Measurements from ENCODE around the gene SC5D. TPM values are rescaled to one million over a fixed set of nuclear protein-coding genes. Genes with fewer than 3 reads are reported as not detected.

SC5D gene
- total RNA-seq, 1 donor from 2014 or later = 15.7 TPM

DNA sequence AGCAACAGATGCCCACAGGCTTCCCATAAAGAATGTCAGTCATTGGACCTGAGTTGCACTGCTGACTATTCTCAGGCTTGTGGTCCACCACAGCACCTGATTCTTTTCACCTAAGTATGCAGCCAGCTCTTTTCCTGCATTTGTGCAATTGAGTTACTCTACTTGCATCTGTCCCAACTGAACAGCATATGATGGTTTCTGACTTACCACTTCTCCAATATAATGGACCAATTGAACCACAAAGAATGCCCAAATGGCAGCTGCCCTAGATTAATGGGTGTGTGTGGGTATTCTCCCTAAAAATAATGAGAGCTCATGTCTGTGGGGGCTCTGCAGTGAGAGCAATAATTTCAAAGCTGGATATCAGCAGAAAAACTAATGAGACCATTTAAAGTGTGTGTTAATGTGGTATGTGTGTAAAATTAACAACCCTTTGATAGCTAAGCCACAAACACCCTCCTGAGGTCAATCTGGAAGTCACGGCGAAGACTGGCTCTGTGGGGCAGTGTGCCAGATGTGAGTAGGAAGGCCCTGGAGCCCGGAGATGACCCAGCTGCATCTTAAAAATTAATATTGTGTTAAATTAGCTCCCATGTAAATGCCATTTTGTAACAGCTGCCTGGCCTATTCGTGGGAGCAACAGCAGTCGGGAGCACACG is 43.8 kb downstream of the SC5D start:
- Histone ChIP-seq H3K27me3 (ENCODE audit: control insufficient read depth in 3 of 3, insufficient read depth in 3 of 3, low read length in 3 of 3) (peaks cover 0 to 11% (median 7%) of the 10 kb centered on the region in 3 donors), H3K36me3 (ENCODE audit: control insufficient read depth in 3 of 3, insufficient read depth in 3 of 3, low read length in 3 of 3) (no peaks in the 10 kb centered on the region), H3K9me3 (ENCODE audit: control insufficient read depth in 3 of 3, low read length in 3 of 3) (no peaks in the 10 kb centered on the region), H3K4me1 (ENCODE audit: control insufficient read depth in 3 of 3, insufficient read depth in 3 of 3, low read length in 3 of 3) (peaks cover 5 to 11% (median 5%) of the 10 kb centered on the region in 3 donors), H3K27ac (ENCODE audit: low read depth, low read length) (no peak overlapping the region), H3K9ac (ENCODE audit: low read depth in 1 of 3, low read length in 3 of 3) (no peak overlapping the region), H3K4me3 (ENCODE audit: low read length in 3 of 3) (no peak overlapping the region)

- no peaks in the 10 kb centered on the region for H3K9me3 ChIP-seq (ENCODE audit: control insufficient read depth in 3 of 3, low read length in 3 of 3)
- H3K27ac ChIP-seq (ENCODE audit: low read depth, low read length) = no peak overlapping the region
- no peak overlapping the region for H3K9ac ChIP-seq (ENCODE audit: low read depth in 1 of 3, low read length in 3 of 3)
- peaks cover 0 to 11% (median 4%) of the 10 kb centered on the region in 3 donors for H3K27me3 ChIP-seq (ENCODE audit: control insufficient read depth in 3 of 3, insufficient read depth in 3 of 3, low read length in 3 of 3)
- peaks cover 5 to 11% (median 5%) of the 10 kb centered on the region in 3 donors for H3K4me1 ChIP-seq (ENCODE audit: control insufficient read depth in 3 of 3, insufficient read depth in 3 of 3, low read length in 3 of 3)
- no peak overlapping the region for H3K4me3 ChIP-seq (ENCODE audit: low read length in 3 of 3)
- no peaks in the 10 kb centered on the region for H3K36me3 ChIP-seq (ENCODE audit: control insufficient read depth in 3 of 3, insufficient read depth in 3 of 3, low read length in 3 of 3)
These were observed 44.5 kb downstream of the SC5D start for GRCh38 chr11:121337078-121337477.

DNA sequence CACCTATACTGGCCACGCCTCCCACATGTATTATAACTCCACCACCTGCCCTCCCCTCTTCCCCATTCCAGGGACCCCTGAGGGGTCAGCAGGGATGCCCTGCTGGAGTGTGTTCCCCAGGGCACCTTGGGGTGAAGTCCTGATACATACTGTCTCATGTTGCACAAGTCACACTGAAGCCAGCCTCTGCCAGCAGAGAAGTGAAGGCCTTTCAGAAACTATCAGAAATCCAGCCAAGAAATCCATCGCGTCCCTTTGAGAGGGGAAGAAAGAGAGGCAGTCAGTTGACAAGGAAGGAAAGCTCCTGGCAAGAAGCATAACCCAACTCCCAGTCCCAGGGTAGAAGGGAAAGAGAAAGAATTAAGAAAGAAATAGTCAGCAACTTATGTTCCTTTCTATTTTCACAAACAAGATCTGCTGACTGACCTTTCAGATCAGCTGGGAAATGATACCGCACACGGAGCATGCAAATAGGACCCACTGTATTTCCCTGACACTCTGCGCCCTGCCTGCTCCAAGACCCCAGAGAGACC is 45.2 kb downstream of the SC5D start:
- H3K4me3 ChIP-seq (ENCODE audit: low read length in 3 of 3) = no peak overlapping the region
- H3K9ac ChIP-seq (ENCODE audit: low read depth in 1 of 3, low read length in 3 of 3) = no peak overlapping the region
- no peak overlapping the region for H3K27ac ChIP-seq (ENCODE audit: low read depth, low read length)
- peaks cover 0 to 11% (median 4%) of the 10 kb centered on the region in 3 donors for H3K27me3 ChIP-seq (ENCODE audit: control insufficient read depth in 3 of 3, insufficient read depth in 3 of 3, low read length in 3 of 3)
- H3K9me3 ChIP-seq (ENCODE audit: control insufficient read depth in 3 of 3, low read length in 3 of 3) = no peaks in the 10 kb centered on the region
- peaks cover 5 to 11% (median 5%) of the 10 kb centered on the region in 3 donors for H3K4me1 ChIP-seq (ENCODE audit: control insufficient read depth in 3 of 3, insufficient read depth in 3 of 3, low read length in 3 of 3)
- no peaks in the 10 kb centered on the region for H3K36me3 ChIP-seq (ENCODE audit: control insufficient read depth in 3 of 3, insufficient read depth in 3 of 3, low read length in 3 of 3)

- Histone ChIP-seq H3K4me3 (ENCODE audit: low read length in 3 of 3) (no peak overlapping the region), H3K36me3 (ENCODE audit: control insufficient read depth in 3 of 3, insufficient read depth in 3 of 3, low read length in 3 of 3) (no peaks in the 10 kb centered on the region), H3K4me1 (ENCODE audit: control insufficient read depth in 3 of 3, insufficient read depth in 3 of 3, low read length in 3 of 3) (peaks cover 5 to 11% (median 5%) of the 10 kb centered on the region in 3 donors), H3K27ac (ENCODE audit: low read depth, low read length) (no peak overlapping the region), H3K27me3 (ENCODE audit: control insufficient read depth in 3 of 3, insufficient read depth in 3 of 3, low read length in 3 of 3) (peaks cover 0 to 11% (median 4%) of the 10 kb centered on the region in 3 donors), H3K9ac (ENCODE audit: low read depth in 1 of 3, low read length in 3 of 3) (no peak overlapping the region), H3K9me3 (ENCODE audit: control insufficient read depth in 3 of 3, low read length in 3 of 3) (no peaks in the 10 kb centered on the region)
These were observed 46.0 kb downstream of the SC5D start for GRCh38 chr11:121338536-121338935.

GRCh38 chr11:121340032-121340580 is 47.5 kb downstream of the SC5D start:
- peaks cover 0 to 11% (median 4%) of the 10 kb centered on the region in 3 donors for H3K27me3 ChIP-seq (ENCODE audit: control insufficient read depth in 3 of 3, insufficient read depth in 3 of 3, low read length in 3 of 3)
- H3K9ac ChIP-seq (ENCODE audit: low read depth in 1 of 3, low read length in 3 of 3) = no peak overlapping the region
- H3K27ac ChIP-seq (ENCODE audit: low read depth, low read length) = no peak overlapping the region
- no peaks in the 10 kb centered on the region for H3K36me3 ChIP-seq (ENCODE audit: control insufficient read depth in 3 of 3, insufficient read depth in 3 of 3, low read length in 3 of 3)
- no peak overlapping the region for H3K4me3 ChIP-seq (ENCODE audit: low read length in 3 of 3)
- no peaks in the 10 kb centered on the region for H3K9me3 ChIP-seq (ENCODE audit: control insufficient read depth in 3 of 3, low read length in 3 of 3)
- H3K4me1 ChIP-seq (ENCODE audit: control insufficient read depth in 3 of 3, insufficient read depth in 3 of 3, low read length in 3 of 3) = peaks cover 5 to 11% (median 5%) of the 10 kb centered on the region in 3 donors

- Histone ChIP-seq H3K4me3 (ENCODE audit: low read length in 3 of 3) (no peak overlapping the region), H3K27me3 (ENCODE audit: control insufficient read depth in 3 of 3, insufficient read depth in 3 of 3, low read length in 3 of 3) (peaks cover 0 to 4% (median 0%) of the 10 kb centered on the region in 3 donors), H3K9ac (ENCODE audit: low read depth in 1 of 3, low read length in 3 of 3) (no peak overlapping the region), H3K4me1 (ENCODE audit: control insufficient read depth in 3 of 3, insufficient read depth in 3 of 3, low read length in 3 of 3) (peaks cover 5 to 11% (median 5%) of the 10 kb centered on the region in 3 donors), H3K9me3 (ENCODE audit: control insufficient read depth in 3 of 3, low read length in 3 of 3) (no peaks in the 10 kb centered on the region), H3K36me3 (ENCODE audit: control insufficient read depth in 3 of 3, insufficient read depth in 3 of 3, low read length in 3 of 3) (no peaks in the 10 kb centered on the region), H3K27ac (ENCODE audit: low read depth, low read length) (no peak overlapping the region)
These were observed 49.0 kb downstream of the SC5D start for GRCh38 chr11:121341609-121342008.

- Histone ChIP-seq H3K36me3 (ENCODE audit: control insufficient read depth in 3 of 3, insufficient read depth in 3 of 3, low read length in 3 of 3) (no peaks in the 10 kb centered on the region), H3K4me1 (ENCODE audit: control insufficient read depth in 3 of 3, insufficient read depth in 3 of 3, low read length in 3 of 3) (no peaks in the 10 kb centered on the region), H3K4me3 (ENCODE audit: low read length in 3 of 3) (no peak overlapping the region), H3K9ac (ENCODE audit: low read depth in 1 of 3, low read length in 3 of 3) (no peak overlapping the region), H3K27ac (ENCODE audit: low read depth, low read length) (no peak overlapping the region), H3K9me3 (ENCODE audit: control insufficient read depth in 3 of 3, low read length in 3 of 3) (no peaks in the 10 kb centered on the region), H3K27me3 (ENCODE audit: control insufficient read depth in 3 of 3, insufficient read depth in 3 of 3, low read length in 3 of 3) (peaks cover 0 to 3% (median 0%) of the 10 kb centered on the region in 3 donors)
These were observed 52.3 kb downstream of the SC5D start for GRCh38 chr11:121344824-121345223.

GRCh38 chr11:121347094-121347493 is 54.5 kb downstream of the SC5D start:
- Histone ChIP-seq H3K27me3 (ENCODE audit: control insufficient read depth in 3 of 3, insufficient read depth in 3 of 3, low read length in 3 of 3) (peaks cover 0 to 3% (median 0%) of the 10 kb centered on the region in 3 donors), H3K9me3 (ENCODE audit: control insufficient read depth in 3 of 3, low read length in 3 of 3) (no peaks in the 10 kb centered on the region), H3K9ac (ENCODE audit: low read depth in 1 of 3, low read length in 3 of 3) (no peak overlapping the region), H3K36me3 (ENCODE audit: control insufficient read depth in 3 of 3, insufficient read depth in 3 of 3, low read length in 3 of 3) (no peaks in the 10 kb centered on the region), H3K4me3 (ENCODE audit: low read length in 3 of 3) (no peak overlapping the region), H3K27ac (ENCODE audit: low read depth, low read length) (no peak overlapping the region), H3K4me1 (ENCODE audit: control insufficient read depth in 3 of 3, insufficient read depth in 3 of 3, low read length in 3 of 3) (peaks cover 0 to 3% (median 0%) of the 10 kb centered on the region in 3 donors)

- no peak overlapping the region for H3K4me3 ChIP-seq (ENCODE audit: low read length in 3 of 3)
- peaks cover 0 to 3% (median 0%) of the 10 kb centered on the region in 3 donors for H3K27me3 ChIP-seq (ENCODE audit: control insufficient read depth in 3 of 3, insufficient read depth in 3 of 3, low read length in 3 of 3)
- H3K27ac ChIP-seq (ENCODE audit: low read depth, low read length) = no peak overlapping the region
- H3K9ac ChIP-seq (ENCODE audit: low read depth in 1 of 3, low read length in 3 of 3) = no peak overlapping the region
- H3K36me3 ChIP-seq (ENCODE audit: control insufficient read depth in 3 of 3, insufficient read depth in 3 of 3, low read length in 3 of 3) = no peaks in the 10 kb centered on the region
- H3K9me3 ChIP-seq (ENCODE audit: control insufficient read depth in 3 of 3, low read length in 3 of 3) = no peaks in the 10 kb centered on the region
- peaks cover 0 to 6% (median 0%) of the 10 kb centered on the region in 3 donors for H3K4me1 ChIP-seq (ENCODE audit: control insufficient read depth in 3 of 3, insufficient read depth in 3 of 3, low read length in 3 of 3)
These were observed 55.2 kb downstream of the SC5D start for GRCh38 chr11:121347813-121348212.

DNA sequence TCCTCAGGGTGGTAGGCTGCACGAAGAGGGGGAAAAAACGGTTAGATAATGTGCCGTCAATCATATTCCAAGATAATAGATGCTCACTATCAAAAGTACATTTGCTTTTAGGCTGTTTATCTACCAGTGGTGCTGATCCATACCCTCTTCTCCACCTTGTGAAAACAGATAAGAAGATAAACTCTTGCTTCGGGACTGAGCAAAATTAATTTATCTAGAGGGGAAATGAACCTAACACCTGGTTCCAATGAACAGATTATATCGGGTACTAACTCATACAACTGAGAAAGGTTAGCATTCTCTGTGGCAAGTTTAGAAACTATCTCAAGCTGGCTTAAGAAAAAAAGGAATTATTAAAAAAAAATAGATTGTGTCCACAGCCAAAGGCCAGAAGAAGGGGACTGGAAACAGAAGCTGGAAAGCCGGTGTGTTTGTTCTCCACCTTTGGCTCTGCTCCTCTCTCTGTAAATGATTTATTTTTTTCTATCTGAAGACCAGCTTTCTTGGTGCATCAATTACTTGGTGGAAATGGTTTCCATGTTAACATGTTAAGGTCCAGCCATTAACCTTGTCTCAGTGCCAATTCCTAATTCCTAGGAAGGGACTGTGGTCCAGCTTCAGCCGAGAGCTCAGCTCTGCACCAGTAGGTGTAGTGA is 55.8 kb downstream of the SC5D start:
- no peak overlapping the region for H3K27ac ChIP-seq (ENCODE audit: low read depth, low read length)
- H3K9ac ChIP-seq (ENCODE audit: low read depth in 1 of 3, low read length in 3 of 3) = no peak overlapping the region
- H3K27me3 ChIP-seq (ENCODE audit: control insufficient read depth in 3 of 3, insufficient read depth in 3 of 3, low read length in 3 of 3) = peaks cover 0 to 3% (median 0%) of the 10 kb centered on the region in 3 donors
- H3K36me3 ChIP-seq (ENCODE audit: control insufficient read depth in 3 of 3, insufficient read depth in 3 of 3, low read length in 3 of 3) = no peaks in the 10 kb centered on the region
- peaks cover 0 to 6% (median 0%) of the 10 kb centered on the region in 3 donors for H3K4me1 ChIP-seq (ENCODE audit: control insufficient read depth in 3 of 3, insufficient read depth in 3 of 3, low read length in 3 of 3)
- no peak overlapping the region for H3K4me3 ChIP-seq (ENCODE audit: low read length in 3 of 3)
- H3K9me3 ChIP-seq (ENCODE audit: control insufficient read depth in 3 of 3, low read length in 3 of 3) = no peaks in the 10 kb centered on the region
